CD4-positive, alpha-beta T cell treated with Interleukin-6 at 100 ng/mL for 8 hours (primary cell): ENCODE data around the gene OR6P1.

ENCODE experiments used
- DNase-seq: peaks from one replicate; pipeline ENCODE4 v3.0.0-alpha.2; 2020; ENCODE audit warnings: mixed read lengths, low spot score

OR6P1 gene

GRCh38 chr1:158570480-158570879 is at the start of gene OR6P1:
Gene OR6P1 (minus strand): TSS chr1:158570580. CDS start chr1:158563604, 6,976 bp downstream.
- DNase-seq: no peak

GRCh38 chr1:158613764-158614163 is 43.4 kb upstream of the OR6P1 start:
- no peak for DNase-seq

GRCh38 chr1:158611916-158612315 is 41.5 kb upstream of the OR6P1 start:
- DNase-seq: no peak

DNA sequence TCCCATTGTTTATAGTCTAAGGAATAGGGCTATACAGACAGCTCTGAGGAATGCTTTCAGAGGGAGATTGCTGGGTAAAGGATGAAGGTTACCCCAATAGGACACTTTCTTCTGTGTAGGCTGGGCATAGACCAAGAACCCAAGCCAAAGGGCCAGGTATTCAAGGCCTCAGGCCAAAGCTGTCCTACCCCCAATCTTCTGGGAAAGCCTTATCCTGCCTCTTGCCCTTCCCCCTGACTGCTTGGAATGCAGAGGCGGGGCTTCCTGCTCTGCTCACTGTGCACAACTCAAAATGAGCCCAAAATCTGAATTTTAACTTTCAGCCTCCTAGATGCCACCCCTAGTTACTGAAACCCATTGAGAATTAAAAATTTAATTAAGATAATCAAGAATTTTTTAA is 36.9 kb upstream of the OR6P1 start:
- DNase-seq: no peak

GRCh38 chr1:158604968-158605367 is 34.6 kb upstream of the OR6P1 start, which contains the start of gene OR10Z1:
Gene OR10Z1 (plus strand): TSS chr1:158605268. CDS start chr1:158606439, 1,171 bp downstream.
- DNase-seq: no peak

GRCh38 chr1:158600735-158601134 is 30.4 kb upstream of the OR6P1 start:
- DNase-seq: no peak

GRCh38 chr1:158586942-158587341 is 16.6 kb upstream of the OR6P1 start:
- DNase-seq: no peak

DNA sequence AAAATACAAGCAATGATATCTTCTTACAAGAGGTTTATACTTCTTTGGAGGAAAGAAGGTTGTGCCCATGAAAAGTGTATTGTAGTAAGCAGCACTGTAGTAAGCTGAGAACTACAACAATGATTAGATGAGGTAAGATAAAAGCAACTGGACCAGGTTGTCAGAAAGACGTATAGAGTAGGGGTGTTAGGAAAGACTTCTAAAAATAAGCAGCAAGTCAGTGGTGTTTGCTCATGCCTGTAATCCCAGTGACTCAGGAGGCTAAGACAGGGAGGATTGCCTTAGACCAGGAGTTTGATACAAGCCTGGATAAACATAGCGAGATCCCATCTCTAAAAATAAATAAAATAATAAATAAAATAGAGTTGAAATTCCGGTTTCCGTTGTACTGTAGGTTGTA is 13.6 kb upstream of the OR6P1 start:
- DNase-seq: no peak

- DNase-seq: no peak
Observed at GRCh38 chr1:158579733-158580132, 9.4 kb upstream of the OR6P1 start, which contains the start of gene OR10X1. Gene OR10X1 (minus strand): TSS chr1:158579899. CDS start chr1:158579899, 0 bp downstream.

DNA sequence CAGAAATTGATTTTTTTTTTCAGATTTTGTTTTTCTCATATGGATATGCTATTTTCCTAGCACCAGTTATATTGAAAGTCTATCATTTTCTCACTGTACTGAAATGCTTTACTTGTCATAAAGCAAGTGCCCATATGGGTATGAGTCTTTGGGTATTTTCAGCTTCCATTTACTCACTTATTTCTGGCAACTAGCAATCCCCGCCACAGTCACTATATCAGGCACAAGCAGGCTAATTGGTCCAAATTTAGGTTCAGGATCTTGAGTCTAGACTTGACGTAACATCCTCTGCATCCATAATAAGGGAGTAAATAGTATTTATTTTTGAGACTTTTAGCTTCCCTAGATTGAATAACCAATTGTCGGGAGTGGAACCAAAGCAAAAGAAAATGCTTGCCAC is 7.2 kb upstream of the OR6P1 start:
- DNase-seq: no peak

GRCh38 chr1:158572226-158572625 is 1.8 kb upstream of the OR6P1 start:
- no peak for DNase-seq

- no peak for DNase-seq
Observed at GRCh38 chr1:158564608-158565007, 5.8 kb downstream of the OR6P1 start.

GRCh38 chr1:158563853-158564252 is 6.5 kb downstream of the OR6P1 start:
- no peak for DNase-seq

- no peak for DNase-seq
Observed at GRCh38 chr1:158559696-158560095, 10.7 kb downstream of the OR6P1 start.

DNA sequence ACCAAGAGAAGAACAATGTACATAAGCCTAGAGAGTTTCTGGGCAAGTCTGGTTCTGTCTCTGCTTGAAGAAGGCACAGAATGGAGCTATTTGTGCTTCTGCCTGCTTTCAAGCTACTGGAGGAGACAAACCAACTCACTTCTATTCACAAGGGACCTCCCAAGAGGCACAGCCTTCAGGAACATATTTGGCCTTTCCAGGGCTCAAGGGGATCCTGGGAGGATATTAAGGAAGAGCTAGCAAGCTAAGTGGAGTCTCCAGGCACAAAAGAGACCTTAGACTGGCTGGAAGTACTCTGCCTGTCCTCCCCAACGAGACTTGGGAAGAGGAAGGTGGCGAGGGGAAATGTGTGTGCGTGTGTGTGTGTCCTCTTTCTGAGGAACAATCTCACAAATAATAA is 16.0 kb downstream of the OR6P1 start, which contains the start of gene OR6Y1:
Gene OR6Y1, minus strand, starts transcription at position 54 of the 400 bp plus-strand sequence. CDS start 6,300 bp downstream, outside the sequence.
- no peak for DNase-seq

DNA sequence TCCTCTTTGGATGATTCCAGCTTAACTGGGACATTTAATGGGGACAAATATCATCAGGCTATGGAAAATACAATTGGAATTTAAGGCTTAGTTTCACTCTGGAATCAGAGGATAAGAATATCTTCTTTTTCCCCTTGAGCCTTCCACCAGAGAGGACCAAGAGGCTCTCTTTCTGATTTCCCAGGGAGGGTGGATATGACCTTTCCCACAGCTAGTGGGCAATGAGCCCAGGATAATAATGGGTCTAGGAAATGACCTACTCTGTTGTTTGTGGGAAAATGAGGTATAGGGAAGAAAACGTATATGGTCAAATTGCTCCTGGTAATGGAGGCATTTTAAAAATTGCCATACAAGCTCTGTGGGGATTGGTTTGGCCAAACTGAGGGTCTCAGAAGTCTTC is 18.1 kb downstream of the OR6P1 start:
- DNase-seq: no peak

DNA sequence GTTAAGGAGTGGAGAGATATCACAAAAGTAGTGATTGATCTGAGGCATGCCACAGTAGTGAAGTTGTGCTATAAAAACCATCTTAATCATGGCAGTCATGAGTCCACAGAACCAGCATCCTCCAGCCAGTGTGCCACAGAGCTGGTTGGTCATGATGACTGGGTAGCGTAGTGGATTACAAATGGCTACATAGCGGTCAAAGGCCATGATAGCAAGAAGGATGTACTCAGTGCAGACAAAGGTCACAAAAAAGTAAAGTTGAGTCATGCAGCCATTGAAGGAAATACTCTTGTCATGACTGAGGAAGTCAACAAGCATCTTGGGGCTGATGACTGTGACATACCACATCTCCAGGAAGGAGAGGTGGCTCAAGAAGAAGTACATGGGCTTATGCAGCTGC is 22.8 kb downstream of the OR6P1 start:
- no peak for DNase-seq

- no peak for DNase-seq
Observed at GRCh38 chr1:158537609-158538008, 32.8 kb downstream of the OR6P1 start.

DNA sequence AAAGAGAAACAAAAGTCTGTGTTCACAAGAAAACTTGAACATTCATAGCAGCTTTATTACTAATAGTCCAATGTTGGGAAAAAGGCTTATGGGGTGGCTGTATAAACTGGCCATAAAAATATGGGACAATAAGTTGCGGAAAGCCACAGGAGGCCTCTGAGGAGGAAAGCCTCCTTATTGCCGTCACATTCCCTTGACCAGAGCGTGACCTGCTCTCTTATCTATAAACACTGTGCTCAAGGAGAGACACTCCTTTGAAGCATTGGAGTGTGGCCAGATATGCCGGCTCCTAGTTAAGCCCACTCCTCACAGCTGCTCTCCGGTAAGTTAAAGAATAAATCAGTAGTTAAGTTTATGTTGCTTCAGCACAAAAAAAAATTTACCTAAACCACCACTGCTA is 35.9 kb downstream of the OR6P1 start:
- DNase-seq: no peak

GRCh38 chr1:158527190-158527815 is 43.1 kb downstream of the OR6P1 start:
- no peak for DNase-seq

- no peak for DNase-seq
Observed at GRCh38 chr1:158521666-158522058, 48.7 kb downstream of the OR6P1 start.

DNA sequence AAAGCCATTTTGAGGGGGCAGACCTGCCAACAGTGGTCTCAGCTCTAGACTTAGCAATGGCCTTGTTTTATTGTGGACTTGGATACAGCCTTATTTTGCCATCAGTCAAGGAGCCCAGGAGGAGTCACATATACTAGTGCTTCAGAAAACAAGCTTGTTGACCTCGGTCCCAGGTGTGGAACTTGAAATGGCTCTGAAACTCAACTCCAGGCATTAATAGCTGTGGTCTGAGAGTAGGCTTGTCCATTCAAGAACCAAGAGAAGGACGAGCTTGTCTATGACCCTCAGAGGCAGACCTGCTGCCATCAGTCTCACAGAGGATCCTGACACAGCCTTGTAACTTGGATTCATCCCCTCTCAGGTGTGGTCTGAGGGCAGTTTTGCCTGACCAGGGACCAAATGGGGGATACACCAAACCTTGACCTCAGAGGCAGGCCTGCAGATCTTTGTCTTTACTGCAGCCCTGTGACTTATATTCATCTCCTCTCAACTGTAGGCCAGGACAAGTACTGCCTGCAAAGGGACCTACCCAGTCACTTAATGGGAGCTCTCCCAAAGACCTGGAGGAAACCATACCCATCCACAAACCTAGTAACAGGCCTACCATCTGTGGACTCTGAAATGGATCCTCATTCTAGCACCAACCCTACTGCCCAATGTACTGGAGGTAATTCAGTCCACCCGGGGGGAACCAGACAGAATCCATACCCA is 49.3 kb downstream of the OR6P1 start:
- DNase-seq: no peak

DNA sequence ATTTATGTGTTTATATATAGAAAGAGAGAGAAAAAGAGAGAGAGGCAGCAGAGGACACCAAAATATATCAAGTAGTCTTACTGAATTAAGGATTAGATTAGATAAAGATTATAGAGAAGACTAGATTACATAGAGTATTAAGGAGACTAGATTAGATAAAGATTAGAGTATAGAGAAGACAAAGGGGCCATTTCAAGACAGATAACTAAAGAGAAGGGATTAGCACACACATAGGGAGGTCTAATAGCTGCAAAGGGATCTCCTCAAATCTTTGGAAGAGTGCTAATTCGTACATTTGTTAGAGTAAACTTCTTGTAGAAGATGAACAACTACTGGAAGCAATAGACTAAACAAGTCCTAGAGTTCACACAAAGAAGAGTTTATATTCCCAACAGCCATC is 50.4 kb downstream of the OR6P1 start:
- no peak for DNase-seq

GRCh38 chr1:158516966-158517365 is 53.4 kb downstream of the OR6P1 start:
- DNase-seq: no peak
